Keratinocyte (primary cell): ENCODE data around the gene BET1L. TPM values are rescaled to one million over a fixed set of nuclear protein-coding genes. Genes with fewer than 3 reads are reported as not detected.

Source experiments
- DNase-seq: peaks from one replicate; pipeline ENCODE4 v3.0.0-alpha.2; 2011; ENCODE audit warnings: low read depth, missing footprints, low spot score
- FAIRE-seq: peaks from 2 replicates; lab custom pipeline; 2011; peaks lifted over from hg19 to GRCh38; lab: Jason Lieb, UNC
- H2AFZ ChIP-seq: 2 replicates; pipeline ENCODE4 v1.6.0; 2012; ENCODE audit warnings: low read length, control low read depth, inconsistent platforms; ENCODE audit not compliant: control insufficient read depth
- H3K27ac ChIP-seq: 2 replicates; pipeline ENCODE4 v1.5.1; 2011; ENCODE audit warnings: low read length; ENCODE audit not compliant: control insufficient read depth, insufficient read depth
- H3K27me3 ChIP-seq: 3 replicates; pipeline ENCODE4 v1.6.0; 2011; ENCODE audit warnings: low read length; ENCODE audit not compliant: control insufficient read depth, insufficient read depth; ENCODE audit errors: extremely low read depth
- H3K36me3 ChIP-seq, 2 experiments: 2 replicates in 1 of 2; 3 replicates in 1 of 2; pipeline ENCODE4 v1.5.1; 2011; ENCODE audit warnings: low read length in 2 of 2, mild to moderate bottlenecking in 1 of 2; ENCODE audit not compliant: control insufficient read depth in 2 of 2, insufficient read depth in 2 of 2; ENCODE audit errors: extremely low read depth in 1 of 2
- H3K4me1 ChIP-seq: 3 replicates; pipeline ENCODE4 v1.5.1; 2011; ENCODE audit warnings: low read length; ENCODE audit not compliant: control insufficient read depth, insufficient read depth; ENCODE audit errors: extremely low read depth
- H3K4me2 ChIP-seq: 3 replicates; pipeline ENCODE4 v1.6.0; 2011; ENCODE audit warnings: low read depth, low read length; ENCODE audit not compliant: control insufficient read depth, insufficient read depth; ENCODE audit errors: extremely low read depth
- H3K4me3 ChIP-seq, 3 experiments: fragments of 200-600 bp in 1 of 3; sonication (generic) in 1 of 3; 2 replicates in 2 of 3; 3 replicates in 1 of 3; pipeline ENCODE4 v1.5.1; 2011 to 2016; ENCODE audit warnings: low read length in 3 of 3, mild to moderate bottlenecking in 3 of 3, control low read depth in 2 of 3, inconsistent platforms in 1 of 3, low read depth in 1 of 3, mixed read lengths in 1 of 3, mixed run types in 1 of 3, moderate library complexity in 1 of 3; ENCODE audit not compliant: control insufficient read depth in 2 of 3, insufficient read depth in 2 of 3; ENCODE audit errors: extremely low read depth in 1 of 3
- H3K79me2 ChIP-seq: 2 replicates; pipeline ENCODE4 v1.6.0; 2012; ENCODE audit warnings: low read length; ENCODE audit not compliant: control insufficient read depth, insufficient read depth
- H3K9ac ChIP-seq: 3 replicates; pipeline ENCODE4 v1.6.0; 2011; ENCODE audit warnings: low read length; ENCODE audit not compliant: control insufficient read depth, insufficient read depth; ENCODE audit errors: extremely low read depth
- H3K9me1 ChIP-seq: 3 replicates; pipeline ENCODE4 v1.6.0; 2011; ENCODE audit warnings: low read length; ENCODE audit not compliant: control insufficient read depth, insufficient read depth; ENCODE audit errors: extremely low read depth
- H3K9me3 ChIP-seq: 2 replicates; pipeline ENCODE4 v1.5.1; 2012; ENCODE audit warnings: low read depth, low read length; ENCODE audit not compliant: control insufficient read depth
- H4K20me1 ChIP-seq: 3 replicates; pipeline ENCODE4 v1.6.0; 2011; ENCODE audit warnings: low read length; ENCODE audit not compliant: control insufficient read depth, insufficient read depth; ENCODE audit errors: extremely low read depth
- EZH2 ChIP-seq: IDR thresholded peaks from one replicate; pipeline ENCODE4 v1.6.1; 2012; ENCODE audit warnings: inconsistent platforms, mild to moderate bottlenecking, low read length, moderate library complexity
- dilution Hi-C: fragments of 300-500 bp; cut with MboI; formaldehyde crosslinking; loops from one replicate; pipeline ENCODE4 v1.7.0; 2020; ENCODE audit warnings: low sequenced_read_pairs; ENCODE audit not compliant: extremely low pct_ligation_motif_present
- polyA plus RNA-seq, 5 experiments: library from polyadenylated mRNA; depleted of rRNA in 3 of 5; stranded (reverse) in 3 of 5; stranded (forward) in 1 of 5; unstranded in 1 of 5; fragments of >200 nt; gene quantifications; 1 replicate in 1 of 5; 2 replicates in 3 of 5; 3 replicates in 1 of 5; pipeline versions ENCODE4 v1.2.1 to v1.2.3, GENCODE V29; 2011 to 2012; ENCODE audit warnings: missing spikeins in 2 of 5, low read depth in 1 of 5, low replicate concordance in 1 of 5
- TF ChIP-seq, protein P1 (sequence below), 3 experiments: IDR thresholded peaks in 1 of 3; conservative IDR thresholded peaks in 1 of 3; optimal IDR thresholded peaks in 1 of 3; 2 replicates in 2 of 3; 3 replicates in 1 of 3; pipeline versions ENCODE3 to v1.5.1; 2011; ENCODE audit warnings: low read length in 3 of 3, mild to moderate bottlenecking in 3 of 3, moderate library complexity in 2 of 3, control low read depth in 1 of 3, inconsistent platforms in 1 of 3; ENCODE audit not compliant: insufficient read depth in 2 of 3; ENCODE audit errors: extremely low read depth in 1 of 3

Gene BET1L
- polyA plus RNA-seq, 1 donor (not counting 4 experiments of a cell fraction or from before 2014, with no cell fraction given), result 27.0 TPM

DNA sequence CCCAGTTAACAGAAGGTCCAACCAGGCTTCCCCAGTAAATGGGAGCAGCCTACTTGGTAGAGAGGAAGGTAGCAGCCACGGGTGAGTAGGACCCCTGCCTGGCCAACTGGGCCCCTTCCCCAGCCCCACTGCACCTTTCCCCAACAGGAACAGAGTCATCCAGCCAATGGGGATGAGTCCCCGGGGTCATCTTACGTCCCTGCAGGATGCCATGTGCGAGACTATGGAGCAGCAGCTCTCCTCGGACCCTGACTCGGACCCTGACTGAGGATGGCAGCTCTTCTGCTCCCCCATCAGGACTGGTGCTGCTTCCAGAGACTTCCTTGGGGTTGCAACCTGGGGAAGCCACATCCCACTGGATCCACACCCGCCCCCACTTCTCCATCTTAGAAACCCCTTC is 6.9 kb upstream of the BET1L start:
- peaks cover 38% of the 10 kb centered on the region for H3K79me2 ChIP-seq
- H3K9me1 ChIP-seq, result no peaks in the 10 kb centered on the region
- peaks cover 3% of the 10 kb centered on the region for H4K20me1 ChIP-seq
- H3K4me2 ChIP-seq, result no peak overlapping the region
- TF ChIP-seq EZH2, result no peak
- TF ChIP-seq, protein P1, sequence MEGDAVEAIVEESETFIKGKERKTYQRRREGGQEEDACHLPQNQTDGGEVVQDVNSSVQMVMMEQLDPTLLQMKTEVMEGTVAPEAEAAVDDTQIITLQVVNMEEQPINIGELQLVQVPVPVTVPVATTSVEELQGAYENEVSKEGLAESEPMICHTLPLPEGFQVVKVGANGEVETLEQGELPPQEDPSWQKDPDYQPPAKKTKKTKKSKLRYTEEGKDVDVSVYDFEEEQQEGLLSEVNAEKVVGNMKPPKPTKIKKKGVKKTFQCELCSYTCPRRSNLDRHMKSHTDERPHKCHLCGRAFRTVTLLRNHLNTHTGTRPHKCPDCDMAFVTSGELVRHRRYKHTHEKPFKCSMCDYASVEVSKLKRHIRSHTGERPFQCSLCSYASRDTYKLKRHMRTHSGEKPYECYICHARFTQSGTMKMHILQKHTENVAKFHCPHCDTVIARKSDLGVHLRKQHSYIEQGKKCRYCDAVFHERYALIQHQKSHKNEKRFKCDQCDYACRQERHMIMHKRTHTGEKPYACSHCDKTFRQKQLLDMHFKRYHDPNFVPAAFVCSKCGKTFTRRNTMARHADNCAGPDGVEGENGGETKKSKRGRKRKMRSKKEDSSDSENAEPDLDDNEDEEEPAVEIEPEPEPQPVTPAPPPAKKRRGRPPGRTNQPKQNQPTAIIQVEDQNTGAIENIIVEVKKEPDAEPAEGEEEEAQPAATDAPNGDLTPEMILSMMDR (optimal IDR thresholded peaks at IDR 0.05 in 1 of 3, IDR thresholded peaks at IDR 0.05 in 1 of 3, conservative IDR thresholded peaks at IDR 0.05 in 1 of 3; ENCODE audit: extremely low read depth in 1 of 3, insufficient read depth in 2 of 3, low read length in 3 of 3), result no peak
- peaks cover 21% of the 10 kb centered on the region for H3K4me1 ChIP-seq
- DNase-seq (no peak), FAIRE-seq (no peak)
- peaks cover 40 to 64% of the 10 kb centered on the region in 2 experiments for H3K36me3 ChIP-seq
- no peak overlapping the region for H3K9ac ChIP-seq
- H3K27ac ChIP-seq, result no peak overlapping the region
- dilution Hi-C loops, result no loop called here
- H3K4me3 ChIP-seq, result no peak overlapping the region
- no peak overlapping the region for H2AFZ ChIP-seq
- H3K9me3 ChIP-seq, result no peaks in the 10 kb centered on the region
- H3K27me3 ChIP-seq, result no peaks in the 10 kb centered on the region

DNA sequence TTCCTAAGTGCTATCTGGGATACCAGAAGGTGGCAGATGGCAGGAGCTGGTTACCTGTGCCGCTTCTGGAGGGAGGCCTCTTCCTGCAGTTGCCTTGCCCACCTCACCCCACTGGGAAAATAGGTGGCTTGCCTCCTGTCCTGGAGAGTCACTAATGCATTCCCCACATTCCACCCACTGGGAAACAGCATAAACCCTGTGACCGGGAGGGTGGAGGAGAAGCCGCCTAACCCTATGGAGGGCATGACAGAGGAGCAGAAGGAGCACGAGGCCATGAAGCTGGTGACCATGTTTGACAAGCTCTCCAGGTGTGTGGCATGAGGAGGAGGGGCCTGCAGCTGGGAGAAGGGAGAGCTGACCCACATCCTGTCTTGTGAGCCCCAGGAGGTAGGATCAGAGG is 5.9 kb upstream of the BET1L start:
- Histone ChIP-seq H3K4me2 (no peak overlapping the region), H3K27me3 (no peaks in the 10 kb centered on the region), H3K27ac (no peak overlapping the region), H4K20me1 (peaks cover 3% of the 10 kb centered on the region), H3K9me3 (no peaks in the 10 kb centered on the region), H2AFZ (no peak overlapping the region), H3K4me3 (no peak overlapping the region), H3K79me2 (peaks cover 43% of the 10 kb centered on the region), H3K36me3 (peaks cover 38 to 64% of the 10 kb centered on the region in 2 experiments), H3K4me1 (peaks cover 21% of the 10 kb centered on the region), H3K9me1 (no peaks in the 10 kb centered on the region), H3K9ac (no peak overlapping the region)
- TF ChIP-seq, protein P1 (optimal IDR thresholded peaks at IDR 0.05 in 1 of 3, IDR thresholded peaks at IDR 0.05 in 1 of 3, conservative IDR thresholded peaks at IDR 0.05 in 1 of 3; ENCODE audit: extremely low read depth in 1 of 3, insufficient read depth in 2 of 3, low read length in 3 of 3), result no peak
- no peak for TF ChIP-seq EZH2
- DNase-seq, result no peak
- dilution Hi-C loops, result no loop called here
- FAIRE-seq, result no peak
